Measurements from ENCODE around the gene CHTOP. TPM values are rescaled to one million over a fixed set of nuclear protein-coding genes. Genes with fewer than 3 reads are reported as not detected.

CHTOP gene
- total RNA-seq, 6 donors from 2014 or later, result 51.3 to 89.1 (median 59.2) TPM

DNA sequence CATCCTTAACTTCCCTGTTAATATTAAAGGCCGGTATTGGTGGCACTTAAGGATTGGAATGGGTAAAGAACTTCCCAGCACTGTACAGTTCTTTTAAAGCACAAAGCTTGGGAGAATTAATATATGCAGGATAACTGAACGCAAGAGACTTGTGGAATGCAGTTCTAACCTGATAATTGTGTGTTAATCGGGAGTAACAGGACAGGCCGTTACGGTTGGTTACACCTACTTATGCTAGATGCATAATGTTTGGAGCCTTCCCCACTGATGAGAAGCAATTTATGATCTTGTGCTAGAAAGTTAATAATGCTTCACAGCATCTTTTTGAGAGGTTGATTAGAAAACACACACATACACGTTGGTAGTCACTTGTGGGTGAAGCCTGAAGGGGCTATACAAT, 7.0 kb downstream of the CHTOP start:
- DNase-seq (no peak), ATAC-seq (ENCODE audit: low FRiP score in 2 of 2) (no peak)
- WGBS, 2 donors, result 64 to 65% methylated on average over 6 of the region's 6 CpGs
- no peak for TF ChIP-seq POLR2A (IDR thresholded peaks at IDR 0.05)
- TF ChIP-seq POLR2AphosphoS5 (IDR thresholded peaks at IDR 0.05), result no peak
- TF ChIP-seq, protein P1, sequence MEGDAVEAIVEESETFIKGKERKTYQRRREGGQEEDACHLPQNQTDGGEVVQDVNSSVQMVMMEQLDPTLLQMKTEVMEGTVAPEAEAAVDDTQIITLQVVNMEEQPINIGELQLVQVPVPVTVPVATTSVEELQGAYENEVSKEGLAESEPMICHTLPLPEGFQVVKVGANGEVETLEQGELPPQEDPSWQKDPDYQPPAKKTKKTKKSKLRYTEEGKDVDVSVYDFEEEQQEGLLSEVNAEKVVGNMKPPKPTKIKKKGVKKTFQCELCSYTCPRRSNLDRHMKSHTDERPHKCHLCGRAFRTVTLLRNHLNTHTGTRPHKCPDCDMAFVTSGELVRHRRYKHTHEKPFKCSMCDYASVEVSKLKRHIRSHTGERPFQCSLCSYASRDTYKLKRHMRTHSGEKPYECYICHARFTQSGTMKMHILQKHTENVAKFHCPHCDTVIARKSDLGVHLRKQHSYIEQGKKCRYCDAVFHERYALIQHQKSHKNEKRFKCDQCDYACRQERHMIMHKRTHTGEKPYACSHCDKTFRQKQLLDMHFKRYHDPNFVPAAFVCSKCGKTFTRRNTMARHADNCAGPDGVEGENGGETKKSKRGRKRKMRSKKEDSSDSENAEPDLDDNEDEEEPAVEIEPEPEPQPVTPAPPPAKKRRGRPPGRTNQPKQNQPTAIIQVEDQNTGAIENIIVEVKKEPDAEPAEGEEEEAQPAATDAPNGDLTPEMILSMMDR (IDR thresholded peaks at IDR 0.05), result no peak
- TF ChIP-seq EP300 (IDR thresholded peaks at IDR 0.05), result no peak
- Histone ChIP-seq H3K9me3 (no peaks in the 10 kb centered on the region), H3K27ac (no peak overlapping the region), H3K4me3 (no peak overlapping the region), H3K27me3 (no peaks in the 10 kb centered on the region), H3K36me3 (peaks cover 66 to 100% (median 90%) of the 10 kb centered on the region in 4 donors), H3K4me1 (peaks cover 18 to 40% (median 28%) of the 10 kb centered on the region in 4 donors)

DNA sequence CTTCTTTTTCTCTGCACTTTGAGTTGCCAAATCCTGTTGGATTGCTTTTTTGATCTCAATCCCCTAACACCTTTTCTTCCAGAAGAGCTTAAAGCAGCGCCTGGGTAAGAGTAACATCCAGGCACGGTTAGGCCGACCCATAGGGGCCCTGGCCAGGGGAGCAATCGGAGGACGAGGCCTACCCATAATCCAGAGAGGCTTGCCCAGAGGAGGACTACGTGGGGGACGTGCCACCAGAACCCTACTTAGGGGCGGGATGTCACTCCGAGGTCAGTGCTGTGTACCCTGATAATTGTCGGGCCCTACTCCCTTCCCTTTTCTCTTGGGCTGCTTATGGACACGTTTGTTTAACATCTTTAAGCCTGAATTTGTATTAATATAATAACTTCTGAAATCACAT, 8.3 kb downstream of the CHTOP start:
- no peak for ATAC-seq (ENCODE audit: low FRiP score in 2 of 2)

DNA sequence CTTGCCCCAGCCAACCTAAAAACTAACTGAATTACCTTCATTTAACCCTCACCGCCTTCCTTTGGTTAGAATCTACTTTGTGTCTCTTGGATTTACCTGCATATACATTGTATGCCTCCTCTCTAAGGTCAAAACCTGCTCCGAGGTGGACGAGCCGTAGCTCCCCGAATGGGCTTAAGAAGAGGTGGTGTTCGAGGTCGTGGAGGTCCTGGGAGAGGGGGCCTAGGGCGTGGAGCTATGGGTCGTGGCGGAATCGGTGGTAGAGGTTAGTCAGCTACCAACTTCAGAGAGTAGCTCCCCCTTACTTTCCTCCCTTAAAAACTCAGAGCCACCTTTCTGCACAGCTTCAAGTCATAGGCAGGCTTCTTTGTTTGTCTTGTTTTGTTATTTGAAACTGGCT, 9.2 kb downstream of the CHTOP start:
- Histone ChIP-seq H3K4me3 (no peak overlapping the region), H3K27ac (no peak overlapping the region), H3K36me3 (peaks cover 49 to 91% (median 75%) of the 10 kb centered on the region in 4 donors), H3K27me3 (no peaks in the 10 kb centered on the region), H3K9me3 (no peaks in the 10 kb centered on the region), H3K4me1 (peaks cover 8 to 39% (median 23%) of the 10 kb centered on the region in 4 donors)
- TF ChIP-seq POLR2AphosphoS5 (IDR thresholded peaks at IDR 0.05), result no peak
- TF ChIP-seq, protein P1 (IDR thresholded peaks at IDR 0.05), result no peak
- no peak for ATAC-seq (ENCODE audit: low FRiP score in 2 of 2)
- WGBS, 2 donors, result 95 to 97% methylated on average over 11 of the region's 11 CpGs
- DNase-seq, result no peak

More for the DNA sequence above, 8.3 kb downstream of the CHTOP start:
- H3K27ac ChIP-seq, result no peak overlapping the region
- H3K27me3 ChIP-seq, result no peaks in the 10 kb centered on the region
- H3K4me1 ChIP-seq, result peaks cover 7 to 38% (median 22%) of the 10 kb centered on the region in 4 donors
- no peak for DNase-seq
- no peaks in the 10 kb centered on the region for H3K9me3 ChIP-seq
- H3K36me3 ChIP-seq, result peaks cover 57 to 100% (median 84%) of the 10 kb centered on the region in 4 donors
- 85 to 88% methylated on average over 11 of the region's 11 CpGs for WGBS, 2 donors
- TF ChIP-seq POLR2AphosphoS5 (IDR thresholded peaks at IDR 0.05), result no peak
- no peak for TF ChIP-seq POLR2A (IDR thresholded peaks at IDR 0.05)
- TF ChIP-seq, protein P1 (IDR thresholded peaks at IDR 0.05), result no peak
- no peak for TF ChIP-seq EP300 (IDR thresholded peaks at IDR 0.05)
- no peak overlapping the region for H3K4me3 ChIP-seq

DNA sequence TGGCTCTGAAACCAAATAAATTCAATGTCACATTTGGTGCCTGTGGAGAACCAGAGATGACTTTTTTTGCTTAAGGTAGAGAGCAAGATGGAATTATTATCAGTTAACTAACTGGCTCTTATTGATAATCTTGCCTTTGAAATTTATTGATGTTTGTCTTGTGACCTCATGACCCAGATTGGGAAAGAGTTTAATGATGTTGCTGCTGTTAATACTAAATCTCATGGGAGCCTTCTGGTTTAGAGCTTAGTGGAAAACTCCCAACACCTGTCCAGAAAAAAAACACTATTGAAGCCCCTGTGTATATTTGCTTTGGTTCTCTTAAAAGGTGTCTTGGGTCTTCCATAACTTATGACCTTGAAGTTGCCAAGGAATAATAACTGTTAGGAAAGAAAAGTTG, 9.9 kb downstream of the CHTOP start:
- TF ChIP-seq POLR2A (IDR thresholded peaks at IDR 0.05) (no peak), POLR2AphosphoS5 (IDR thresholded peaks at IDR 0.05) (no peak), EP300 (IDR thresholded peaks at IDR 0.05) (no peak)
- TF ChIP-seq, protein P1 (IDR thresholded peaks at IDR 0.05), result no peak
- ATAC-seq (ENCODE audit: low FRiP score in 2 of 2), result no peak
- H3K9me3 ChIP-seq, result no peaks in the 10 kb centered on the region
- no peak overlapping the region for H3K4me3 ChIP-seq
- no peak overlapping the region for H3K27ac ChIP-seq
- no peaks in the 10 kb centered on the region for H3K27me3 ChIP-seq
- DNase-seq, result no peak
- H3K36me3 ChIP-seq, result peaks cover 42 to 84% (median 68%) of the 10 kb centered on the region in 4 donors
- peaks cover 8 to 39% (median 23%) of the 10 kb centered on the region in 4 donors for H3K4me1 ChIP-seq

DNA sequence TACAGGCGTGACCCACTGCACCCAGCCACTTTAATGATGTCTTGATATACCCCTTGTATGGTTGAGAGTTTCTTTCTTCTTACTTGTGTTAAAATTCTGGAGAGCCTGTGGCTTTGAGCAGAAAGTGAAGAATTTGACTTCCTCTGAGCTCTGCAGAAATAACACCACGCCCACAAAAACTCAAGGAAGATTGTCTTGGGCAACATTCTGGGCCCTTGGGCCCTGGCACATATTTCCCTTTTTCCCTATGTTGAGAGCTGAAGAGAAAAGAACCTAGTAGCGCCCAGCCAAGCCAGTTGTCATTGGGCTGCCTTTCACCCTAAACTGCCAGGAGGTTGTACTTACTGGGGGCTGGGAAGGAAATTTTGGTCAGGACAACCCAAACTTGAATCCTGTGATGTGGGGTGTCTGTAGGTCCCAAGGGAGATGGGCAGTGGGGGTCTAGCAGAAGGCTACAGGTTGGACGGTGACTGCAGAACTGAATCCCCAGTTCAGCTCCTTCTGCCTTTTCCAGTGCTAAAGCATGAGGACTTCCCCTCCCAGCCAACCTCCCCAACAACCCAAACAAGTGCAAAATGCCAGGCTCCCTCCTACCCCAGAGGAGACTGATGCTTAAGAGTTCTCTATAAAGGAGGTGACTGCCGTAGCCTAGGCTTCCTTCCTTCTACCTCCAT, 12.9 kb downstream of the CHTOP start:
- no peaks in the 10 kb centered on the region for H3K27me3 ChIP-seq
- H3K27ac ChIP-seq, result peak overlapping the region in 3 of 4 donors; percentile 2 to 44 (median 35)
- H3K4me3 ChIP-seq, result no peak overlapping the region
- H3K4me1 ChIP-seq, result peaks cover 8 to 30% (median 16%) of the 10 kb centered on the region in 4 donors
- no peaks in the 10 kb centered on the region for H3K9me3 ChIP-seq
- 70 to 78% methylated on average over 5 of the region's 5 CpGs for WGBS, 2 donors
- no peak for DNase-seq
- peak; percentile 50 to 70 for ATAC-seq (ENCODE audit: low FRiP score in 2 of 2)
- no peak for TF ChIP-seq POLR2AphosphoS5 (IDR thresholded peaks at IDR 0.05)
- TF ChIP-seq POLR2A (IDR thresholded peaks at IDR 0.05), result no peak
- TF ChIP-seq EP300 (IDR thresholded peaks at IDR 0.05), result no peak
- TF ChIP-seq, protein P1 (IDR thresholded peaks at IDR 0.05), result no peak
- peaks cover 25 to 54% (median 40%) of the 10 kb centered on the region in 4 donors for H3K36me3 ChIP-seq

Measured in upper lobe of left lung (tissue), 6 donors.